Activated CD8-positive, alpha-beta T cell treated with anti-CD3 and anti-CD28 coated beads, Interleukin-2, amount 10 ng/mL, durations not matched to agents 7 days and 5 days (primary cell): ENCODE measurements around the gene FYCO1. TPM values are rescaled to one million over a fixed set of nuclear protein-coding genes. Genes with fewer than 3 reads are reported as not detected.

ENCODE experiments used
- ATAC-seq: fragments of 150-1000 bp; cut with Tn5 transposase; one replicate; pipeline ENCODE4 v1.10.0; 2021; ENCODE audit warnings: moderate library complexity
- CTCF ChIA-PET: fragments of 350-600 bp; sonication (Branson Sonifier 250); formaldehyde crosslinking; loops from one replicate; lab custom pipeline; 2021; ENCODE audit warnings: antibody characterized with exemption; lab: Charles Lee
- POLR2A ChIA-PET: fragments of 350-600 bp; sonication (Branson Sonifier 250); formaldehyde crosslinking; loops from one replicate; lab custom pipeline; 2021; ENCODE audit warnings: antibody characterized with exemption; lab: Charles Lee
- DNase-seq: peaks from one replicate; pipeline ENCODE4 v3.0.0-alpha.2; 2020
- H3K27ac Mint-ChIP-seq: one replicate; pipeline ENCODE4 v1.8.0; 2021; ENCODE audit warnings: mild to moderate bottlenecking, mixed read lengths
- H3K27me3 Mint-ChIP-seq: one replicate; pipeline ENCODE4 v1.8.0; 2021; ENCODE audit warnings: low read depth, mixed read lengths
- H3K36me3 Mint-ChIP-seq: one replicate; pipeline ENCODE4 v1.8.0; 2021; ENCODE audit warnings: low read depth, mixed read lengths
- H3K4me1 Mint-ChIP-seq: one replicate; pipeline ENCODE4 v1.8.0; 2021; ENCODE audit warnings: low read depth, mixed read lengths
- H3K4me3 Mint-ChIP-seq: one replicate; pipeline ENCODE4 v1.8.0; 2021; ENCODE audit warnings: mild to moderate bottlenecking, mixed read lengths
- H3K9me3 Mint-ChIP-seq: one replicate; pipeline ENCODE4 v1.8.0; 2022; ENCODE audit warnings: mixed read lengths; ENCODE audit not compliant: insufficient read depth
- total RNA-seq, 2 experiments: library from RNA; stranded (reverse); gene quantifications; one replicate each; pipeline ENCODE4 v1.2.3, GENCODE V29; 2021

Gene FYCO1
- total RNA-seq, 2 experiments from 2014 or later: 16.6 to 19.5 TPM

DNA sequence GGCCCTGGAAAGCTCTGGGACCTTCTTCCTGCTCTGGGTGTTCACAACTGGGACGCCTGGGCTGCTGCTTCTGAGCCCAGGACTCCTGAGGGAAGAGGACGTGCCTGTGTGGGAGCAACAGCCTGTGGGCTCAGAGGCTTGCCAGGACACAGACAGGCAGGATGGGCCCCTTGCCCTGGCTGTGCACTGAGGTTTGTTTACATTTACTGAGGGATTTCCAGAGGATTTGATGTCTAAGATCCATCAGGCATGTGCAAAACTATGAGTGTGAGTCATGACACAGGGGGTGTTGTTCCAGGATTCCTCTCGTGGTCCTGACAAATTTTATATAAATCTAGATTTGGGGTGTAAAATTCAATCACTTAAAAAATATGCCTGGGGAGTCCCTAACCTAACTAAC lies 98.7 kb downstream of the FYCO1 start:
- ChIA-PET POLR2A (no interaction called here), CTCF (interaction anchor here (0.7 kb wide), 1 partner anchor 22 kb away, joined by 3 read pairs; no protein-coding TSS in a partner anchor)
- Mint-ChIP-seq H3K4me3 (no peak overlapping the region), H3K9me3 (peaks cover 5% of the 10 kb centered on the region), H3K36me3 (peaks cover 2% of the 10 kb centered on the region), H3K27ac (no peak overlapping the region), H3K4me1 (peaks cover 21% of the 10 kb centered on the region), H3K27me3 (peaks cover 48% of the 10 kb centered on the region)
- DNase-seq (no peak), ATAC-seq (no peak)

DNA sequence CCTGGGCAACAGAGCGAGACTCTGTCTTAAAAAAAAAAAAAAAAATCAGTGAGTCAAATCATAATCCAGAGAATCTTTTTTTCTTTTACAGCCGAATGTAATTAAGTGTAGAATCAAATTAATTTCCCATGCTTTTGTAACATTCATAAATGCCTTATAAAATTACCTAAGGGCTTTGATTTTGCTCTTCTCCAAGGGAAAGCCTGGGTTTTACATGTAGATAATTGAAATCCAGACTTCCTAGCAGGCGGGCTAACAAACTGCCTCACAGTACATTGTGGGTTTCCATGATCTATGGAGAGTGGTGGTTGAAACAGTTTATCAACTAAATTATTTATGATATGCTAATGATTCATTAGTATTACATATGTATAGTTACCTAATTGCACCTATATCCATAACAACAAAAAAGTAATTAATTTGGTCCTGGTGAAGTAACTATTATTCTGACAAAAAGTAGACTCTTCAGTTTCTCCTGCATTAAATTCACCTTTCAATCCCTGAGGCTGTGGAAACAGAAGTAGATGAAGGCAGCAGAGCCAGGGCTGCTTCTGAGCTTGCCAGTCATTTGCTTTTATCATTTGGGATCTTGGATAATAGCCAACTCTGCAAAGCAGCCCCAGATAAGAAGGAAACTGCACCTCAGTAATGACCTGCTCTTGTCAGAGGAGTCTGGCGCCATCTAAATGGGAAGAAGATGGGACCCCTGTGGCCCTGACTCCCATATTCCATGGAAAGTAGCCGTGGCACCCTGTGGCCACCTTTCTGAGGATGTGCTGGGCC lies 99.7 kb downstream of the FYCO1 start:
- CTCF ChIA-PET: no interaction called here
- H3K9me3 Mint-ChIP-seq: peaks cover 5% of the 10 kb centered on the region
- POLR2A ChIA-PET: no interaction called here
- peaks cover 53% of the 10 kb centered on the region for H3K27me3 Mint-ChIP-seq
- peaks cover 6% of the 10 kb centered on the region for H3K36me3 Mint-ChIP-seq
- H3K27ac Mint-ChIP-seq: no peak overlapping the region
- peaks cover 27% of the 10 kb centered on the region for H3K4me1 Mint-ChIP-seq
- no peak overlapping the region for H3K4me3 Mint-ChIP-seq
- no peak for DNase-seq
- ATAC-seq: no peak

DNA sequence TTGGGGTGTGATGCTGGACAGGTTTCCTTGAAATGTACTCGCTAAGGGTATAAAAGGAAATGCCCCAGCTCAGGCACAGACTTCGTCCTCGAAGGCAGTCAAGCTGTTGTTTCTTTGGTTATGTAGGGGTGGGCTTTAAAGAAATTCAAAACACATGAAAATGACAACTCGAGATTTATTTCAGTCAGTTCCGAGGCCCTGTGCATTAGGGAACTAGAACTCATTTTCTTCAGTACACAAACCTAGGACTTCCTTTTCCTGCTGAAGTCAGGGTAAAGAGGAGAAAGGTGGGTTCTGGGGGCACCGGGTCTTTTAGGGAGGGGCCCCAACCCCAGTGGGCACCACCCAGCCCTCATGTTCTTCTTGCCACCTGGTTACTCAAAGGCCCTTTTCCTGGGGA lies 101.6 kb downstream of the FYCO1 start:
- peaks cover 33% of the 10 kb centered on the region for H3K4me1 Mint-ChIP-seq
- H3K9me3 Mint-ChIP-seq: peaks cover 5% of the 10 kb centered on the region
- POLR2A ChIA-PET: no interaction called here
- peaks cover 6% of the 10 kb centered on the region for H3K36me3 Mint-ChIP-seq
- no peak overlapping the region for H3K4me3 Mint-ChIP-seq
- ATAC-seq: no peak
- no peak overlapping the region for H3K27ac Mint-ChIP-seq
- H3K27me3 Mint-ChIP-seq: peaks cover 59% of the 10 kb centered on the region
- no peak for DNase-seq
- CTCF ChIA-PET: interaction anchor here (0.9 kb wide), 1 partner anchor 182 kb away, joined by 3 read pairs; no protein-coding TSS in a partner anchor

DNA sequence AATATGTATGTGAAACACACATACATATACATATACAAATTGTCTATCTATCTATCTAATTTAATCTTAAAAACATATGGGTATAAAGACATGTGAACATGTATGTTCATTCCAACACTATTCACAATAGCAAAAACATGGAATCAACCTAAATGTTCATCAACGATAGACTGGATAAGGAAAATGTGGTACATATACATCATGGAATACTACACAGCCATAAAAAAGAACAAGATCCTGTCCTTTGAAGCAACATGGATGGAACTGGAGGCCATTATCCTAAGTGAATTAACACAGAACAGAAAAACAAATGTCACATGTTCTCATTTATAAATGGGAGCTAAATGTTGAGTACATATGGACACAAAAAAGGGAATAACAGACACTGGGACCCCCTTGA lies 103.5 kb downstream of the FYCO1 start:
- POLR2A ChIA-PET: no interaction called here
- peaks cover 55% of the 10 kb centered on the region for H3K27me3 Mint-ChIP-seq

DNA sequence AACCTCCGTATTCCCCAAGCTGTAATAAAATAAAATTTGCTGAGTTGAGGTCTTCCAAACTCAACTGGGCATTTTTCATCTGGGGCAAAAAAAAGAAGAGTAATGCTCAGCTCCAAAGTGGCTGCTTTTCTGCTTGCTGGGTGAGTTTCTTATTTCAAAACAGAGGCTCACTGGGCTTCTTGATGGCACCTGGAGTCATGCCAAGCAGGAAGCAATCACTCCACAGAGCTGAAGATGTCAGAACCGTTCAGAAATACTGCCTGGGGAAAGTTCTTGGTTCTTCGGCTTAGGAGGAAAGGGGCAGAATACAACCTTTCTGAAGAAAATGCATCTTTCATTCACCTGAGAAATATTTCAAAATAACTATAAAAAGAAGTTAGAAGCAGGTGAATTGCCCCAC lies 105.2 kb downstream of the FYCO1 start:
- ChIA-PET CTCF (interaction anchor here (1.2 kb wide), 1 partner anchor 189 kb away, joined by 3 read pairs; no protein-coding TSS in a partner anchor), POLR2A (no interaction called here)
- Mint-ChIP-seq H3K36me3 (peaks cover 6% of the 10 kb centered on the region), H3K9me3 (peaks cover 5% of the 10 kb centered on the region), H3K27ac (no peak overlapping the region), H3K27me3 (peaks cover 58% of the 10 kb centered on the region), H3K4me3 (peak overlapping the region; percentile 53), H3K4me1 (peaks cover 33% of the 10 kb centered on the region)
- no peak for ATAC-seq
- DNase-seq: no peak

More for the DNA sequence above, 103.5 kb downstream of the FYCO1 start:
- Mint-ChIP-seq H3K36me3 (peaks cover 6% of the 10 kb centered on the region), H3K4me1 (peaks cover 33% of the 10 kb centered on the region), H3K9me3 (peaks cover 5% of the 10 kb centered on the region), H3K27ac (no peak overlapping the region), H3K4me3 (no peak overlapping the region)
- CTCF ChIA-PET: interaction anchor here (1.3 to 1.5 kb wide), 2 partner anchors 13 to 36 kb away, joined by 3 read pairs; no protein-coding TSS in a partner anchor
- DNase-seq (no peak), ATAC-seq (no peak)

DNA sequence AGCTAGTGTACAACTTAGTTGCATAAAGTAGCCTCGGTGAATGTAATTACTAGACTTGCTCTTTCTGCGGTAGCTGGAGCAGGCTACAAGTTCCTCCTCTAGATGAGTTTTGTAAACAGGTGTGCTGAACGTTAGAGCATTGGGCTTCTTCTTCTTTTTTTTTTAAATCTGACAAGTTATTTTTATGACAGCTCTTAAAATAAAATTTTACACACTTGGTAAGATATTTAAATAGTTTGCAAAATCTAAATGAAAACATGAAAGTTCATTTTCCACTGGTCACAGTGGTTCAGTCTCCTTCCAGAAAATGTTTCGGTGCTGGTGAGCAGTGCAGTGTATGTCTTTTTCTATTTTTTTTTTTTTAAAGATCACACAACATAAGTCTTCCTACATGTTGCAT lies 106.3 kb downstream of the FYCO1 start:
- Mint-ChIP-seq H3K27ac (no peak overlapping the region), H3K4me1 (peaks cover 33% of the 10 kb centered on the region), H3K9me3 (peaks cover 5% of the 10 kb centered on the region), H3K4me3 (no peak overlapping the region), H3K36me3 (peaks cover 6% of the 10 kb centered on the region), H3K27me3 (peaks cover 57% of the 10 kb centered on the region)
- CTCF ChIA-PET: no interaction called here
- no peak for ATAC-seq
- no peak for DNase-seq
- POLR2A ChIA-PET: no interaction called here

DNA sequence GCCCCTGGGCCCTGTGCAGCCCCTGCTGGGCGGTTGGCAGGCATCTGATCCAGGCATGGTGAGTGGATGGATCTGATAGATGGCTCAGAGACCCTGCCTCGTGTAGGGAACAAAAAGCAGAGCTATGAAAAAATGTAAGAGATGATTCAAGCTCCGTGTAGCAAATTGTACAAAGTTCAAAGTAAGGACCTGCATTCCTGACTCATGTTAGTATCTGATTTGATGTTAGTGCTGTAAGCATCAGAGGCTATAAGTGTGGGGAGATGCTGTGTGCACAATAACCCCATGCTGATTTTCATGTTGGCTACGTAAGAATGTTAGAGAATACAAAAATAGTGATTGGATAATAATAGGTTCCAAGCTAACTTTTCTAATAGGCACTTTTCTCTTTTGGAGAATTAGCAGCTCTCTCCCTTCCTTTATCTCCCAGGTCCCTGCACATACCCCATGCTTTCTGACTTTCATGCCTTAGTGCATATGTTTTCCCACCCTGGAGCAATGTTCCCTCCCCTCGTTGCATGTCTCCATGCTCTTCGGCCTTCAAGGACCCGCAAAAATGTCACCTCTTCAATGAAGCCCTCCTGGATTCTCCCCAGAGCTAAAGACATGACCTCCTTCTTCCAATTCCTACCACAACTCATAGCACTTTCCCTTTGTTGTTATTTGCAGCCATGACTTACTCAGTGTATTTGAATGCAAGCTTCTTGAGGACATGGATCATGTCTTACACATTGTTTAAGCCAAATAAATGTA lies 107.7 kb downstream of the FYCO1 start:
- no peak overlapping the region for H3K4me3 Mint-ChIP-seq
- peaks cover 6% of the 10 kb centered on the region for H3K36me3 Mint-ChIP-seq
- H3K4me1 Mint-ChIP-seq: peaks cover 21% of the 10 kb centered on the region
- peaks cover 54% of the 10 kb centered on the region for H3K27me3 Mint-ChIP-seq
- DNase-seq: no peak
- ChIA-PET CTCF (interaction anchor here (1.0 to 1.4 kb wide), 3 partner anchors 41 to 600 kb away, joined by 3 to 7 read pairs (median 3); no protein-coding TSS in a partner anchor), POLR2A (no interaction called here)
- H3K9me3 Mint-ChIP-seq: peaks cover 5% of the 10 kb centered on the region
- H3K27ac Mint-ChIP-seq: no peak overlapping the region
- no peak for ATAC-seq

DNA sequence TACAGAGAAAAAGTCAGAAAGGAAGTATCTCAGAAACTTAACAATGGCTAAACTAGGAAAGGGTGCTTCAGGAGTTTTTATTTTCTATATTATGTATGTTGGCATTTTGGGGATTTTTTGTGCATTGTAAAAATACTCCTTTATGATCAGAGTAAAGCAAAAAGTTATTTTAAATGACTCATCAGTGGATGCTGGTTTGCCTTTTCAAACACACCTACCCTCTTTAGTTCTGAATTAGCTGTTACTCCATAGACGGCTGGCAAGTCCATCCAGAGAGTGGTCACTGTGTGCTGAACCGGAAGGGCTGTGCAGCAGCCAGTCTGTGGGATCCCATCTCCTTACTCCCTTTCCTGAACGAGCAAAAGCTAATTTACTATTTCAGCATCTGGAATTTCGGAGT lies 108.3 kb downstream of the FYCO1 start:
- Mint-ChIP-seq H3K9me3 (peaks cover 2% of the 10 kb centered on the region), H3K27ac (no peak overlapping the region), H3K4me1 (peaks cover 14% of the 10 kb centered on the region), H3K36me3 (peaks cover 6% of the 10 kb centered on the region), H3K4me3 (no peak overlapping the region), H3K27me3 (peaks cover 53% of the 10 kb centered on the region)
- ChIA-PET POLR2A (no interaction called here), CTCF (interaction anchor here (1.0 to 1.4 kb wide), 3 partner anchors 41 to 601 kb away, joined by 3 to 7 read pairs (median 3); no protein-coding TSS in a partner anchor)
- DNase-seq (no peak), ATAC-seq (no peak)

DNA sequence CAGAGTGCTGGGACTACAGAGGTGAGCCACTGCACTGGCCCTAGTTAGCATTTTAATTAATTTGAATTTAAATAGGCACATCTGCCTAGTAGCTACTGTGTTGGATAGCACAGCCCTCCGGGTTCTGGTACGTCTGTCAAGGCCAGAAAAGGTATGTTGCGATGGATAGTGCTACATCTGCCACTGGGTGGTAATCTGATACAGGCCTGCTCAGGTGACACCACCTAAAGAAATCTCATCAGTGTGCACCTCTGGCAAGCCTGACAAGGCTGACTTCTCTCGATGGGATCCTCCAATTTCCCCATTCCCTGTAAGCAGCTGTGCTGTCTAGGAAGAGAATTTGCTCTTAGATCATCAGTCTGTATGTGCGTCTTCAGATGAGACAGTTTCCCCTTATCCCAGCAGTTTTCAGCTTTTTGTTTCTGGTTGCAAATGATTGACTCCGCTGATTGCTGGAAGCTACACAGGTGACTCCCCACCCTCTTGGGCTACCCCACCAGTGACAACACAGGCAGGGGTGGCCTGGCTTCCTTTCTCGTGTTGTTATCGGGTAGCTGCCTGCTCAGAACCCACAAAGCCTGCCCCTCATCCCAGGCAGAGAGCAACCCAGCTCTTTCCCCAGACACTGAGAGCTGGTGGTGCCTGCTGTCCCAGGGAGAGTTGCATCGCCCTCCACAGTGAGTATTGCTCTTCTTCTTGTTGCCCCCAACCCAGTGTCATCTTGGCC lies 109.5 kb downstream of the FYCO1 start, which contains the start of gene CCR9:
TSS of gene CCR9 (plus strand) at position 565 of the 727 bp plus-strand sequence. CDS start 8,391 bp downstream, outside the sequence.
- CTCF ChIA-PET: interaction anchor here (1.7 kb wide), 1 partner anchor 18 kb away, joined by 3 read pairs; no protein-coding TSS in a partner anchor
- H3K27me3 Mint-ChIP-seq: peaks cover 49% of the 10 kb centered on the region
- no peak within 1 kb of the TSS for H3K27ac Mint-ChIP-seq
- H3K36me3 Mint-ChIP-seq: no peaks in the 10 kb centered on the region
- H3K4me1 Mint-ChIP-seq: peaks cover 13% of the 10 kb centered on the region
- DNase-seq: no peak
- no peaks in the 10 kb centered on the region for H3K9me3 Mint-ChIP-seq
- POLR2A ChIA-PET: no interaction called here
- H3K4me3 Mint-ChIP-seq: no peak within 1 kb of the TSS
- ATAC-seq: no peak

DNA sequence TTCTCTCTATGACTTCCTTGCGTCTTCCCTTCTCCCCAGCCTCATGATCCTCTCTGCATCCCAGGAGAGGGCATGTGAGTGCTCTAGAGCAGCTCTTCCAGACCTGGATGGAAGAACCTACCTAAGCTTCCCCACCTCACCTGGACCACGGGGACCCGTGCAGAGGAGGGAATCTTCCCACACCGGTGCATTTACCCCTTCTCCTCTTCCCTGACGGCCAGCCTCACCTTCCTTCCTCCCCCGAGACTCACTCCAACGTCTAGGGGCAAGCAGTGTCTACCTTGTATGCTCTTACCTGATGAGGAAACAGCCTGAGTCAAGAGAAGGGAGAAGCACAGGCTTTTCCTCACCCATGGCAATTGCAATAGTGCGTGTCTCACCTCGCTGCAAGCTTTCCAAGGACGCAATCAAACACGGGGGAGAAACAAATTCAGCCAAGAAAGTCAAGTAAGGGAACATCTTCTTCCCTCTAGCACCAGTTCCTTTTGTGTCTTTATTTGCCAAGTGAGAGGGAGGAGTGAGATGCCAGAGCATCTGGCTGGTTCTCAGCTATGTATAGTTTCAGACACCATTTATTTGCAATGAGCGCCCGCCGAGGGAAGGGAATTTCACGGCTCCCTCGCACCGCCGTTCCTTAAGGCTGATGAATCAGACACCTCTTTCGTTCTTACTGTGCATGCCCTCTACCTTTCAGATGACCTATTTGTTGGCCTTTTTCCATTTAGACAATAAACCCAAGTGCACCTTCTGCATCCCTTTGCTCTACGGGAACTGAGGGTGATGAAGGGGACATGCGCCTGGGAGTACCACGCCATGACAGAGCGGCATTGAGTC lies 111.0 kb downstream of the FYCO1 start:
- peaks cover 45% of the 10 kb centered on the region for H3K27me3 Mint-ChIP-seq
- H3K36me3 Mint-ChIP-seq: no peaks in the 10 kb centered on the region
- no peak overlapping the region for H3K27ac Mint-ChIP-seq
- ChIA-PET POLR2A (no interaction called here), CTCF (interaction anchor here (1.3 kb wide), 1 partner anchor 28 kb away, joined by 4 read pairs; no protein-coding TSS in a partner anchor)
- no peak overlapping the region for H3K4me3 Mint-ChIP-seq
- no peak for DNase-seq
- ATAC-seq: no peak
- H3K9me3 Mint-ChIP-seq: no peaks in the 10 kb centered on the region
- H3K4me1 Mint-ChIP-seq: peaks cover 12% of the 10 kb centered on the region
